SIG-M5 (cell line): ENCODE results near the gene SPC25.
"Not testable (repeated sequence)": the region's sequence is repeated elsewhere in the genome, so short reads cannot be mapped to it uniquely, and the experiment has no call there.

Experiments used
- DNase-seq: peaks from one replicate; lab custom pipeline; 2025; lab: John Stamatoyannopoulos, UW

The SPC25 gene

GRCh38 chr2:168903888-168904287 lies 13.7 kb upstream of the SPC25 start:
- DNase-seq, result no peak

GRCh38 chr2:168901003-168901402 lies 10.8 kb upstream of the SPC25 start, which contains the start of gene G6PC2:
TSS of gene G6PC2 (plus strand) at chr2:168901291. CDS start at chr2:168901332, 41 bp downstream.
- DNase-seq, result no peak

- DNase-seq, result no peak
Measured at GRCh38 chr2:168897449-168897848, 7.2 kb upstream of the SPC25 start.

GRCh38 chr2:168896783-168897182 lies 6.6 kb upstream of the SPC25 start:
- no peak for DNase-seq

GRCh38 chr2:168895771-168896170 lies 5.5 kb upstream of the SPC25 start:
- DNase-seq, result no peak

- no peak for DNase-seq
Measured at GRCh38 chr2:168894720-168895119, 4.5 kb upstream of the SPC25 start.

GRCh38 chr2:168894101-168894500 lies 3.9 kb upstream of the SPC25 start:
- DNase-seq, result no peak

GRCh38 chr2:168892327-168892726 lies 2.1 kb upstream of the SPC25 start:
- no peak for DNase-seq

GRCh38 chr2:168889635-168890005 lies 610 bp downstream of the SPC25 start:
- DNase-seq, result no peak

GRCh38 chr2:168884975-168885374 lies 5.3 kb downstream of the SPC25 start:
- DNase-seq, result no peak

GRCh38 chr2:168882163-168882562 lies 8.1 kb downstream of the SPC25 start:
- DNase-seq, result not testable (repeated sequence)

GRCh38 chr2:168874368-168875054 lies 15.7 kb downstream of the SPC25 start:
- DNase-seq, result no peak

GRCh38 chr2:168870824-168871223 lies 19.4 kb downstream of the SPC25 start:
- not testable (repeated sequence) for DNase-seq

GRCh38 chr2:168870369-168870768 lies 19.9 kb downstream of the SPC25 start:
- DNase-seq, result not testable (repeated sequence)

GRCh38 chr2:168867164-168867563 lies 23.1 kb downstream of the SPC25 start:
- not testable (repeated sequence) for DNase-seq

- DNase-seq, result no peak
Measured at GRCh38 chr2:168858146-168858545, 32.1 kb downstream of the SPC25 start.

- no peak for DNase-seq
Measured at GRCh38 chr2:168855601-168856000, 34.6 kb downstream of the SPC25 start.

- no peak for DNase-seq
Measured at GRCh38 chr2:168854651-168855050, 35.6 kb downstream of the SPC25 start.

GRCh38 chr2:168853471-168853870 lies 36.8 kb downstream of the SPC25 start:
- no peak for DNase-seq

GRCh38 chr2:168852481-168852880 lies 37.7 kb downstream of the SPC25 start:
- DNase-seq, result no peak

- no peak for DNase-seq
Measured at GRCh38 chr2:168851674-168852320, 38.4 kb downstream of the SPC25 start.

- DNase-seq, result no peak
Measured at GRCh38 chr2:168850846-168851245, 39.4 kb downstream of the SPC25 start.

- DNase-seq, result no peak
Measured at GRCh38 chr2:168849610-168850009, 40.6 kb downstream of the SPC25 start.

- no peak for DNase-seq
Measured at GRCh38 chr2:168848225-168848624, 42.0 kb downstream of the SPC25 start.
